ENCODE measurements around the gene UBE2H.
"Not testable (repeated sequence)": the region's sequence is repeated elsewhere in the genome, so short reads cannot be mapped to it uniquely, and the experiment has no call there.

Gene UBE2H

GRCh38 chr7:129843978-129844840, 108.6 kb downstream of the UBE2H start:
- no peak for DNase-seq (ENCODE audit: low read depth, low spot score)

GRCh38 chr7:129843365-129843898, 109.3 kb downstream of the UBE2H start:
- DNase-seq (ENCODE audit: low read depth, low spot score): peak; percentile 90

- DNase-seq (ENCODE audit: low read depth, low spot score): no peak
Measured at GRCh38 chr7:129841465-129841864, 111.3 kb downstream of the UBE2H start.

- DNase-seq (ENCODE audit: low read depth, low spot score): no peak
Measured at GRCh38 chr7:129840757-129841156, 112.0 kb downstream of the UBE2H start.

GRCh38 chr7:129836983-129837382, 115.8 kb downstream of the UBE2H start:
- DNase-seq (ENCODE audit: low read depth, low spot score): no peak

GRCh38 chr7:129835569-129835968, 117.2 kb downstream of the UBE2H start:
- no peak for DNase-seq (ENCODE audit: low read depth, low spot score)

GRCh38 chr7:129833353-129833752, 119.4 kb downstream of the UBE2H start:
- DNase-seq (ENCODE audit: low read depth, low spot score): not testable (repeated sequence)

- no peak for DNase-seq (ENCODE audit: low read depth, low spot score)
Measured at GRCh38 chr7:129832701-129833227, 120.0 kb downstream of the UBE2H start.

GRCh38 chr7:129832282-129832681, 120.5 kb downstream of the UBE2H start:
- no peak for DNase-seq (ENCODE audit: low read depth, low spot score)

GRCh38 chr7:129831424-129832058, 121.2 kb downstream of the UBE2H start:
- no peak for DNase-seq (ENCODE audit: low read depth, low spot score)

GRCh38 chr7:129830949-129831348, 121.8 kb downstream of the UBE2H start:
- no peak for DNase-seq (ENCODE audit: low read depth, low spot score)

- DNase-seq (ENCODE audit: low read depth, low spot score): peak; percentile 85
Measured at GRCh38 chr7:129829737-129830631, 122.8 kb downstream of the UBE2H start.

- DNase-seq (ENCODE audit: low read depth, low spot score): no peak
Measured at GRCh38 chr7:129828989-129829736, 123.6 kb downstream of the UBE2H start.

- DNase-seq (ENCODE audit: low read depth, low spot score): no peak
Measured at GRCh38 chr7:129828078-129828762, 124.5 kb downstream of the UBE2H start.

- no peak for DNase-seq (ENCODE audit: low read depth, low spot score)
Measured at GRCh38 chr7:129827467-129827990, 125.2 kb downstream of the UBE2H start.

- not testable (repeated sequence) for DNase-seq (ENCODE audit: low read depth, low spot score)
Measured at GRCh38 chr7:129826895-129827294, 125.9 kb downstream of the UBE2H start.

- no peak for DNase-seq (ENCODE audit: low read depth, low spot score)
Measured at GRCh38 chr7:129825209-129825970, 127.4 kb downstream of the UBE2H start.

GRCh38 chr7:129824291-129825208, 128.2 kb downstream of the UBE2H start:
- peak; percentile 99 for DNase-seq (ENCODE audit: low read depth, low spot score)

Data from iPS DF 19.7 (cell line).